Calu3 (cell line): ENCODE measurements around the gene DICER1. TPM values are rescaled to one million over a fixed set of nuclear protein-coding genes. Genes with fewer than 3 reads are reported as not detected.

Source experiments
- BruUV-seq: library from RNA; stranded (reverse); fragments of 400-500 nt; replicated peaks from 2 replicates; lab custom pipeline; 2021; lab: Mats Ljungman, UMichigan
- CTCF ChIA-PET: fragments of 300-600 bp; sonication (Branson Sonifier 250); formaldehyde crosslinking; loops from one replicate; lab custom pipeline; 2022; ENCODE audit warnings: antibody characterized with exemption; lab: Charles Lee
- DNase-seq: peaks from one replicate; pipeline ENCODE4 v3.0.0; 2022
- H3K27ac Mint-ChIP-seq: one replicate; pipeline ENCODE4 v1.8.0; 2022; ENCODE audit warnings: mixed read lengths; ENCODE audit not compliant: unreplicated experiment
- H3K27me3 Mint-ChIP-seq: one replicate; pipeline ENCODE4 v1.8.0; 2022; ENCODE audit warnings: mixed read lengths; ENCODE audit not compliant: unreplicated experiment
- H3K36me3 Mint-ChIP-seq: one replicate; pipeline ENCODE4 v1.8.0; 2022; ENCODE audit warnings: mild to moderate bottlenecking, moderate library complexity, mixed read lengths; ENCODE audit not compliant: insufficient read depth, unreplicated experiment
- H3K4me1 Mint-ChIP-seq: one replicate; pipeline ENCODE4 v1.8.0; 2022; ENCODE audit warnings: mild to moderate bottlenecking, low read depth, mixed read lengths; ENCODE audit not compliant: unreplicated experiment
- H3K4me3 Mint-ChIP-seq: one replicate; pipeline ENCODE4 v1.8.0; 2022; ENCODE audit warnings: mild to moderate bottlenecking, low read depth, moderate library complexity, mixed read lengths; ENCODE audit not compliant: unreplicated experiment
- H3K9me3 Mint-ChIP-seq: one replicate; pipeline ENCODE4 v1.8.0; 2022; ENCODE audit warnings: low read depth, mixed read lengths; ENCODE audit not compliant: unreplicated experiment
- intact Hi-C: fragments of 100-400 bp; cut with micrococcal nuclease; formaldehyde crosslinking; loops from one replicate; pipeline ENCODE4 v1.10.0; 2022; ENCODE audit not compliant: unreplicated experiment
- total RNA-seq: library from RNA; stranded (reverse); gene quantifications from 2 replicates; pipeline ENCODE4 v1.2.3, GENCODE V29; 2022
- TF ChIP-seq, protein P1 (sequence below): fragments of 200-600 bp; IDR thresholded peaks from one replicate; pipeline ENCODE4 v1.8.0; 2022; ENCODE audit warnings: antibody characterized with exemption; ENCODE audit not compliant: unreplicated experiment

Gene DICER1
- total RNA-seq, 1 experiment from 2014 or later: 53.8 TPM

DNA sequence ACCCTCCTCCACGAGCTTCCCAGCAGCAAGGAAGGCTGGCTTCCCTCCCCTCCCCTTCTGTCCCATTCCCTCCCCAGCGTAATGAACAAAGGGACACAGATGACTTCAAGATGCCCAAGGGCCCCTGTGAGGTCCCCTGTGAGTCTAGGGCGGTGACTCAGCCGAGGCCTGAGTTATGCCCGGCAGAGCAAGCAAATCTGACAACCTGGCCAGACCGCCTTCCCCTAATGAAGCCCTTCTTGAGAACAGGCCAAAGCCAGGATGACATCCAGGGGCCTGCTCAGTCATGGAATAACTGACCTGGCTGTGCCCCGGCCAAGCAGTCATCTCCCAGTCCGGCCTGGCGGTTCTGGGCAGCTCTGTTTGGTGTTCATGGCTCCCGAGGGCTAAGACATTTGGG lies 89.2 kb downstream of the DICER1 start:
- DNase-seq: no peak
- H3K36me3 Mint-ChIP-seq: no peaks in the 10 kb centered on the region
- peaks cover 70% of the 10 kb centered on the region for H3K27me3 Mint-ChIP-seq
- no peak overlapping the region for H3K4me3 Mint-ChIP-seq
- intact Hi-C loops: no loop called here
- CTCF ChIA-PET: interaction anchor here (0.6 kb wide), 1 partner anchor 25 kb away, joined by 3 read pairs; no protein-coding TSS in a partner anchor
- no peaks in the 10 kb centered on the region for H3K9me3 Mint-ChIP-seq
- no TSS peak for BruUV-seq
- TF ChIP-seq, protein P1, sequence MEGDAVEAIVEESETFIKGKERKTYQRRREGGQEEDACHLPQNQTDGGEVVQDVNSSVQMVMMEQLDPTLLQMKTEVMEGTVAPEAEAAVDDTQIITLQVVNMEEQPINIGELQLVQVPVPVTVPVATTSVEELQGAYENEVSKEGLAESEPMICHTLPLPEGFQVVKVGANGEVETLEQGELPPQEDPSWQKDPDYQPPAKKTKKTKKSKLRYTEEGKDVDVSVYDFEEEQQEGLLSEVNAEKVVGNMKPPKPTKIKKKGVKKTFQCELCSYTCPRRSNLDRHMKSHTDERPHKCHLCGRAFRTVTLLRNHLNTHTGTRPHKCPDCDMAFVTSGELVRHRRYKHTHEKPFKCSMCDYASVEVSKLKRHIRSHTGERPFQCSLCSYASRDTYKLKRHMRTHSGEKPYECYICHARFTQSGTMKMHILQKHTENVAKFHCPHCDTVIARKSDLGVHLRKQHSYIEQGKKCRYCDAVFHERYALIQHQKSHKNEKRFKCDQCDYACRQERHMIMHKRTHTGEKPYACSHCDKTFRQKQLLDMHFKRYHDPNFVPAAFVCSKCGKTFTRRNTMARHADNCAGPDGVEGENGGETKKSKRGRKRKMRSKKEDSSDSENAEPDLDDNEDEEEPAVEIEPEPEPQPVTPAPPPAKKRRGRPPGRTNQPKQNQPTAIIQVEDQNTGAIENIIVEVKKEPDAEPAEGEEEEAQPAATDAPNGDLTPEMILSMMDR: no peak
- no peaks in the 10 kb centered on the region for H3K4me1 Mint-ChIP-seq
- no peak overlapping the region for H3K27ac Mint-ChIP-seq

DNA sequence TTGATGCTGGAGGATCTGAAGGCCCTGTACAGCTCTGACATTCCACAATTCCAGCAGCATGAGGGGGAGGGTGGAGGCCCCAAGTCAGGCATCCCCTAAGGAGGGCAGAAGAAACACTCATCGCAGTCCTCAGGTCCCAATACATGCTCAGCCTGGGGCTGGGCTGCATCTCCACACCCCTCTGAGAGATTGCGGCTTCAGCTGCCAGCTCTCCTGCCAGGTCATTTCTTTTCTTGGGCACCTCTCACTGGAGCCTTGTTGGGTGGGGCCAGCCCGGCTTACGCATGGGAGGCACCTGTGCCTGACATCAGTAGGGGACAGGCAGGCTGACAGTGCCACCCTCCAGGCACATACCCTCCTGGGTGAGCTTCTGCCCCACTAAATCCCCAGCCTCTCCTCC lies 89.8 kb downstream of the DICER1 start:
- Mint-ChIP-seq H3K9me3 (no peaks in the 10 kb centered on the region), H3K4me1 (no peaks in the 10 kb centered on the region), H3K27me3 (peaks cover 70% of the 10 kb centered on the region), H3K4me3 (no peak overlapping the region), H3K27ac (no peak overlapping the region), H3K36me3 (no peaks in the 10 kb centered on the region)
- CTCF ChIA-PET: interaction anchor here (0.6 kb wide), 1 partner anchor 26 kb away, joined by 3 read pairs; no protein-coding TSS in a partner anchor
- intact Hi-C loops: no loop called here
- TF ChIP-seq, protein P1: no peak
- no TSS peak for BruUV-seq
- no peak for DNase-seq

DNA sequence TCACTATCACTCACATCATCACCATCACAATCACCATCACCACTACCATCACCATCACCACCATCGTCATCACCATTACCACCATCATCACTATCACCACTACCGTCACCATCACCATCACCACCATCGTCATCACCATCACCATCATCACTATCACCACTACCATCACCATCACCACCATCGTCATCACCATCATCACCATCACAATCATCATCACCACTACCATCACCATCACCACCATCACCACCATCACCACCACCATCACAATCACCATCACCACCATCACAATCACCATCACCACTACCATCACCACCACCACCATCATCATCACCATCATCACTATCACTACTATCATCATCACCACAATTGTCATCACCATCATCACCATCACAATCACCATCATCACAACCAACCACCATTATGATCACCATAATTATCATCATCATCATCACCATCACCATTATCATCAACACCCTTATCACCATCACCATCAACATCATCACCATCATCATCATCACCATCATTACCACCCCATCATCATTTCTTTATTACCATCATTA lies 90.8 kb downstream of the DICER1 start:
- Mint-ChIP-seq H3K9me3 (no peaks in the 10 kb centered on the region), H3K36me3 (no peaks in the 10 kb centered on the region), H3K4me1 (no peaks in the 10 kb centered on the region), H3K27me3 (peaks cover 61% of the 10 kb centered on the region), H3K4me3 (no peak overlapping the region), H3K27ac (no peak overlapping the region)
- intact Hi-C loops: no loop called here
- CTCF ChIA-PET: no interaction called here
- no TSS peak for BruUV-seq
- TF ChIP-seq, protein P1: no peak
- DNase-seq: no peak

DNA sequence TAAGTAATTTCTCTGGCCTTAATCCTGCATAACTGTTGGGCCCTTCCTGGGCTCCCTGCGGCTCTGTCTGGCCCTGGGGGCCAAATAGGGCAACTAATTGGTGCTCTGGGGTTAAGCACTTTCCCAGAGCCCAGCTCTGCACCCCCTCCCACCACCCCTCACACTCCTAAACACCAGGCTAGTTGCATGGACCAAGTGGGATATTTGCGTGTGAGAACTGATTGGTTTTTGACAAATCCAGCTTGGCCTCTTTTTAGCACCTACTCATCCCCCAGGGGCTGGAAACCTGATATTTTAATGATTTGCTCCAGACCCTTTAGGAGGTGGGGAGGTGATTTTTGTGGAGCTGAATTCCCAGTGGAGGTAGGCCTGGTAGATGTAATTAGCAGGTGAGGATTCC lies 91.9 kb downstream of the DICER1 start:
- peaks cover 60% of the 10 kb centered on the region for H3K27me3 Mint-ChIP-seq
- H3K36me3 Mint-ChIP-seq: no peaks in the 10 kb centered on the region
- intact Hi-C loops: no loop called here
- TF ChIP-seq, protein P1: no peak
- H3K4me1 Mint-ChIP-seq: no peaks in the 10 kb centered on the region
- BruUV-seq: no TSS peak
- H3K27ac Mint-ChIP-seq: no peak overlapping the region
- no peak overlapping the region for H3K4me3 Mint-ChIP-seq
- no peak for DNase-seq
- no peaks in the 10 kb centered on the region for H3K9me3 Mint-ChIP-seq
- CTCF ChIA-PET: no interaction called here
